MCF 10A (cell line): Measurements from ENCODE around the gene PP2D1. TPM values are rescaled to one million over a fixed set of nuclear protein-coding genes. Genes with fewer than 3 reads are reported as not detected.
"Not testable (repeated sequence)": the region's sequence is repeated elsewhere in the genome, so short reads cannot be mapped to it uniquely, and the experiment has no call there.

Experiments
- BruUV-seq: library from RNA; stranded (reverse); fragments of 400-500 nt; replicated peaks from 2 replicates; lab custom pipeline; 2021; lab: Mats Ljungman, UMichigan
- CTCF ChIA-PET: fragments of 300-600 bp; sonication (Branson Sonifier 250); formaldehyde crosslinking; extraction: SDS; loops from one replicate; lab custom pipeline; 2021; ENCODE audit warnings: antibody characterized with exemption, inconsistent platforms; lab: Yijun Ruan, JAX
- POLR2A ChIA-PET: fragments of 300-600, 350-650 bp; sonication (Branson Sonifier 250); formaldehyde crosslinking; extraction: SDS; loops from one replicate; lab custom pipeline; 2020; ENCODE audit warnings: antibody characterized with exemption, inconsistent platforms; lab: Yijun Ruan, JAX
- DNase-seq: peaks from one replicate; pipeline ENCODE4 v3.0.0-alpha.2; 2018; ENCODE audit not compliant: unreplicated experiment
- H3K27ac Mint-ChIP-seq: one replicate; pipeline ENCODE4 v1.8.0; 2022; ENCODE audit warnings: mild to moderate bottlenecking, low read depth, mixed read lengths; ENCODE audit not compliant: unreplicated experiment
- H3K27me3 Mint-ChIP-seq: one replicate; pipeline ENCODE4 v1.8.0; 2022; ENCODE audit warnings: mixed read lengths; ENCODE audit not compliant: insufficient read depth, unreplicated experiment
- H3K36me3 Mint-ChIP-seq: one replicate; pipeline ENCODE4 v1.8.0; 2022; ENCODE audit warnings: mild to moderate bottlenecking, moderate library complexity, mixed read lengths; ENCODE audit not compliant: insufficient read depth, unreplicated experiment
- H3K4me1 Mint-ChIP-seq: one replicate; pipeline ENCODE4 v1.8.0; 2022; ENCODE audit warnings: mixed read lengths; ENCODE audit not compliant: insufficient read depth, unreplicated experiment
- H3K4me3 Mint-ChIP-seq: one replicate; pipeline ENCODE4 v1.8.0; 2022; ENCODE audit warnings: mild to moderate bottlenecking, moderate library complexity, mixed read lengths; ENCODE audit not compliant: unreplicated experiment
- H3K9me3 Mint-ChIP-seq: one replicate; pipeline ENCODE4 v1.8.0; 2022; ENCODE audit warnings: mixed read lengths; ENCODE audit not compliant: unreplicated experiment
- intact Hi-C: fragments of 100-400 bp; cut with micrococcal nuclease; formaldehyde crosslinking; loops from 2 replicates; pipeline ENCODE4 v1.14.1; 2022
- total RNA-seq: library from RNA; stranded (reverse); gene quantifications from 2 replicates; pipeline ENCODE4 v1.2.3, GENCODE V29; 2022
- TF ChIP-seq, protein P1 (sequence below): fragments of 200-600 bp; IDR thresholded peaks from one replicate; pipeline ENCODE4 v1.8.0; 2022; ENCODE audit warnings: antibody characterized with exemption, mild to moderate bottlenecking; ENCODE audit not compliant: unreplicated experiment

PP2D1 gene
- total RNA-seq, 1 experiment from 2014 or later = not detected

DNA sequence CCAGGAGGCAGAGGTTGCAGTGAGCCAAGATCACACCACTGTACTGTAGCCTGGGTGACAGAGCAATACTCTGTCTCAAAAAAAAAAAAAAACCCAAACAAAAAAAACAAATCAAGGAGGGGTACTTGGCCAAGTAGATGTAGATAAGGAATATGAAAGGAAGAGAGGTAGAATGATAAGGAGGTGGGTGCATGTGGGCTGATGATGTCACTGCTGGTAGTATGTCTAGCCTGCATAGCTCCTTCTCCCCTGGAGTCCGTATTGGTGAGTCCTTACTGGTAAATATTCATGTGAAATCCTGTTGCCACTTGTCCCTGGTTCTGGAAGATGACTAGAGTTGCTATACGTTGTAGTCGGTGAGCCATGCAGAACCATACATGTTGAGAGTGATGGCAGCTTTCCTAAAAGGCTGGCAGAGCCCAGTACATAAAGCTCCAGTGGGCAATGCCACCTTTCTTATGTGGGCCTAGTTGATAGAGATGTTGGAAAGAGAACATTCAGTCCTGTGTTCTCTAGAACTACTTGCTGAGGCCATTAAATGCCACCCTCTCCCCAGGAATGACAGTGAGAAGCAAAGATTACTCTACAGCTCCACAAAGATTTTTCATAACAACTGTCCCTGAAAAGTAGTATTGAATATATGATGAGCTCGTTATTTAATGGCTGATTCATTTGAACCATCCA is 39.2 kb upstream of the PP2D1 start:
- H3K9me3 Mint-ChIP-seq = no peaks in the 10 kb centered on the region
- ChIA-PET CTCF (interaction anchor here (1.0 kb wide), 1 partner anchor 136 kb away, joined by 4 read pairs; no protein-coding TSS in a partner anchor), POLR2A (interaction anchor here (1.2 to 2.6 kb wide), 2 partner anchors 10 to 103 kb away, joined by 3 to 8 read pairs; no protein-coding TSS in a partner anchor)
- no peaks in the 10 kb centered on the region for H3K36me3 Mint-ChIP-seq
- H3K4me1 Mint-ChIP-seq = no peaks in the 10 kb centered on the region
- H3K27me3 Mint-ChIP-seq = no peaks in the 10 kb centered on the region
- DNase-seq = no peak
- H3K27ac Mint-ChIP-seq = no peak overlapping the region
- H3K4me3 Mint-ChIP-seq = no peak overlapping the region
- BruUV-seq = no TSS peak
- TF ChIP-seq, protein P1, sequence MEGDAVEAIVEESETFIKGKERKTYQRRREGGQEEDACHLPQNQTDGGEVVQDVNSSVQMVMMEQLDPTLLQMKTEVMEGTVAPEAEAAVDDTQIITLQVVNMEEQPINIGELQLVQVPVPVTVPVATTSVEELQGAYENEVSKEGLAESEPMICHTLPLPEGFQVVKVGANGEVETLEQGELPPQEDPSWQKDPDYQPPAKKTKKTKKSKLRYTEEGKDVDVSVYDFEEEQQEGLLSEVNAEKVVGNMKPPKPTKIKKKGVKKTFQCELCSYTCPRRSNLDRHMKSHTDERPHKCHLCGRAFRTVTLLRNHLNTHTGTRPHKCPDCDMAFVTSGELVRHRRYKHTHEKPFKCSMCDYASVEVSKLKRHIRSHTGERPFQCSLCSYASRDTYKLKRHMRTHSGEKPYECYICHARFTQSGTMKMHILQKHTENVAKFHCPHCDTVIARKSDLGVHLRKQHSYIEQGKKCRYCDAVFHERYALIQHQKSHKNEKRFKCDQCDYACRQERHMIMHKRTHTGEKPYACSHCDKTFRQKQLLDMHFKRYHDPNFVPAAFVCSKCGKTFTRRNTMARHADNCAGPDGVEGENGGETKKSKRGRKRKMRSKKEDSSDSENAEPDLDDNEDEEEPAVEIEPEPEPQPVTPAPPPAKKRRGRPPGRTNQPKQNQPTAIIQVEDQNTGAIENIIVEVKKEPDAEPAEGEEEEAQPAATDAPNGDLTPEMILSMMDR = no peak
- intact Hi-C loops = no loop called here

DNA sequence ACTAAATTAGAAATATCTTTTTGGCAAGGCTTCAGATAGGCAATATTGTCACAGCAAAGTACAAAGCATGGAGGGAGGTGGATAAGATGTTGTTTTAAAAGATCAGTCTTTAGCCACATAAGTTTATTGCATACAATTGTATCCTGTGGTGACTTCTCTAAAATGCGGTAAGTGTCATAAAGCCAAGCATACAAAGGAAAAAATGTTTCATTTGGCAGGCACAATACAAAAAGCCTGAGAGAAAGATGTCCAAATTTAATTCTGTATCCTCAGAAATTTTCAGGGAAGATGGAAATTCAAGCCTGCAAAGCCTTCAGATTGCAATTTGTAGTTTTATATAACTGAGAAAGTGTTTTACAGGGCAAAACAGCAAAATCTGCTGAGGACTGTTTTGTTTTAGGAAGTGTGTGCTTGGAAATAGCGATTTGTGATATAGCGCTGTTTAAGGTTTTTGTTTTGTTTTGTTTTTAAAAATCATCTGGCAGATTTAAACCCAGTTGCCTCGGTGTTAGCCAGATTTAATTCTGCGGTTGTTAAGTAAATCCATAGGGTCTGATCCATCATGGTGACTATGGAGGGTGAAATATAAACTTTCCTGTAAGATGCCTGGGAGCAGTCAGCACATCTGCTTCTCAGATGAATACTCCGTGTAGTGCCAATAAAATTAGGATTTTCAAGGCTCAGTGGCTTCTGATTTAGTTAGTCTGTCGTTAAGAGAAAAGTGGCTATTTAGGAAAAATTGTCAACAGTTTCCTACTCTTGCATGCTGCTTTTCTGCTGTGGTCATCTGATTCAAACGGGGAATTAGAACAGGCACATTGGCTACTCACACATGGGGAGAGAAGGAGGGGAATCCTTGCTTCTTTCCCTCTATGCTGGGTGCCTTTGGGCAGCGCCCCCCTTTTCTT is 36.2 kb upstream of the PP2D1 start:
- DNase-seq = no peak
- intact Hi-C loops = no loop called here
- Mint-ChIP-seq H3K36me3 (no peaks in the 10 kb centered on the region), H3K27me3 (no peaks in the 10 kb centered on the region), H3K4me1 (peaks cover 7% of the 10 kb centered on the region), H3K4me3 (no peak overlapping the region), H3K9me3 (no peaks in the 10 kb centered on the region), H3K27ac (no peak overlapping the region)
- ChIA-PET POLR2A (no interaction called here), CTCF (no interaction called here)
- no TSS peak for BruUV-seq
- TF ChIP-seq, protein P1 = no peak

DNA sequence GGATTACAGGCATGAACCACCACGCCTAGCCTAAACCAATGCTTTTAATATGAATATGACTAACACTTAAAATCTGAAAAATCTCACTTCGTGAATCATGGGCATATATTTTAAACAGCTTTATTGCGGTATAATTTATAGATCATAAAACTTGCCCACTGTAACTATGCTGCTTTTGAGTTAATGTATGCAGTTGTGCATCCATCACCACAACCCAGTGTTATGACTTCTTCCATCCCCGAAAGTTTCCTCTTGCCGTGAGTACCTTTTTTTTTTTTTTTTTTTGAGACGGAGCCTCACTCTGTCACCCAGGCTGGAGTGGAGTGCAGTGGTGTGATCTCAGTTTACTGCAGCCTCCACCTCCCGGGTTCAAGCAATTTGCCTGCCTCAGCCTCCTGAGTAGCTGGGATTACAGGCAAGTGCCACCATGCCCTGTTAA is 35.3 kb upstream of the PP2D1 start:
- TF ChIP-seq, protein P1 = no peak
- no peak overlapping the region for H3K27ac Mint-ChIP-seq
- no peaks in the 10 kb centered on the region for H3K27me3 Mint-ChIP-seq
- ChIA-PET CTCF (no interaction called here), POLR2A (no interaction called here)
- no peak overlapping the region for H3K4me3 Mint-ChIP-seq
- no peaks in the 10 kb centered on the region for H3K36me3 Mint-ChIP-seq
- H3K9me3 Mint-ChIP-seq = no peaks in the 10 kb centered on the region
- no TSS peak for BruUV-seq
- DNase-seq = no peak
- intact Hi-C loops = no loop called here
- peaks cover 13% of the 10 kb centered on the region for H3K4me1 Mint-ChIP-seq

DNA sequence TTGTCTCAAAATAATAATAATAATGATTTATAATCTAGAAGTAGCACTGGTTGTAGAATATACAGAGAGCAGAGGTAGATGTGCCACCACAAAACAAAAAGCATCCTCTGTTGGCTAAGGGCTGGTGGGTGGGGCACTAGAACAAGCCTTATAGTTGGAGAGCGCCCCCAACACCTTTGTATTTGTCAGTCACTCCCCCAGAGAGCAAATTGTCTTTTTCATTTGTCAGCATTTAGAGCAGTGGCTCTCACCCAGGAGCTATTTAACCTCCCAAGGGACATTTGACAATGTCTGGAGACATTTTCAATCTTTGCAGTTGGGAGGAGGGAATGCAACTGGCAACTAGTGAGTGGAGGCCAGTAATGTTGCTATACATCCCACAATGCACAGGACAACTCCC is 34.5 kb upstream of the PP2D1 start:
- Mint-ChIP-seq H3K27ac (no peak overlapping the region), H3K36me3 (no peaks in the 10 kb centered on the region), H3K9me3 (no peaks in the 10 kb centered on the region), H3K4me1 (peaks cover 21% of the 10 kb centered on the region), H3K27me3 (no peaks in the 10 kb centered on the region), H3K4me3 (no peak overlapping the region)
- DNase-seq = no peak
- POLR2A ChIA-PET = no interaction called here
- TF ChIP-seq, protein P1 = no peak
- BruUV-seq = no TSS peak
- intact Hi-C loops = no loop called here
- CTCF ChIA-PET = no interaction called here

DNA sequence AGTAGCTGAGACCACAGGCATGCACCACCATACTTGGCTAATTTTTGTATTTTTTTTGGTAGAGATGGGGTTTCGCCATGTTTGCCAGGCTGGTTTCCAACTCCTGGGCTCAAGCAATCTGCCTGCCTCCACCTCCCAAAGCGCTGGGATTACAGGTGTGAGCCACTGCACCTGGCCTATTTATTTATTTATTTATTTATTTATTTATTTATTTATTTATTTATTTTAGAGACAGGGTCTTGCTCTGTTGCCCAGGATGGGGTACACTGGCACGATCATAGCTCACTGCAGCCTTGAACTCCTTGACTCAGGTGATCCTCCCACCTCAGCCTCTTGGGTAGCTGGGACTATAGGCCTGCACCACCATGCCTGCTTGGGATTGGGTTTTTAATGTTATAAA is 33.1 kb upstream of the PP2D1 start:
- intact Hi-C loops, DNase-seq, H3K27ac Mint-ChIP-seq, H3K4me3 Mint-ChIP-seq, H3K27me3 Mint-ChIP-seq, H3K36me3 Mint-ChIP-seq, H3K9me3 Mint-ChIP-seq, BruUV-seq: not testable (repeated sequence)
- H3K4me1 Mint-ChIP-seq = peaks cover 23% of the 10 kb centered on the region
- CTCF ChIA-PET = interaction anchor here (0.6 kb wide), 2 partner anchors 8 to 15 kb away, joined by 3 read pairs; no protein-coding TSS in a partner anchor
- POLR2A ChIA-PET = interaction anchor here (5.9 to 6.0 kb wide), 2 partner anchors 10 to 141 kb away, joined by 71 to 88 read pairs; partner anchors contain the start of gene SGO1
